B cell (primary cell): ENCODE results near the gene C10orf90. TPM values are rescaled to one million over a fixed set of nuclear protein-coding genes. Genes with fewer than 3 reads are reported as not detected.

ENCODE experiments used
- ATAC-seq: fragments of 200-7000 bp; cut with Tn5 transposase; one replicate; pipeline ENCODE4 v1.10.0; 2021; ENCODE audit warnings: low read depth, mild to moderate bottlenecking, moderate number of reproducible peaks, moderate library complexity
- CTCF ChIA-PET: fragments of 350-600 bp; sonication (Branson Sonifier 250); formaldehyde crosslinking; loops from one replicate; lab custom pipeline; 2021; ENCODE audit warnings: antibody characterized with exemption, inconsistent platforms; lab: Charles Lee
- POLR2A ChIA-PET: fragments of 350-600 bp; sonication (Branson Sonifier 250); formaldehyde crosslinking; loops from one replicate; lab custom pipeline; 2021; ENCODE audit warnings: antibody characterized with exemption; lab: Charles Lee
- DNase-seq: peaks from one replicate; pipeline ENCODE4 v3.0.0; 2013
- H2AFZ ChIP-seq: 2 replicates; pipeline ENCODE4 v1.6.1; 2012; ENCODE audit warnings: mild to moderate bottlenecking, low read depth, low read length; ENCODE audit not compliant: insufficient read depth, poor library complexity, severe bottlenecking
- H3K27ac ChIP-seq, 2 donors: 1 replicate in 1 of 2; 2 replicates in 1 of 2; pipeline ENCODE4 v1.5.1; 2012 to 2013; ENCODE audit warnings: low read length in 2 of 2, mild to moderate bottlenecking in 2 of 2, moderate library complexity in 1 of 2
- H3K27me3 ChIP-seq, 4 experiments: fragments of 200-600 bp in 1 of 4; sonication (generic) in 1 of 4; replicated peaks in 1 of 4; 1 replicate in 2 of 4; 2 replicates in 2 of 4; pipeline versions ENCODE4 v1.6.1 to v1.7.0; 2013 to 2016; ENCODE audit warnings: low read length in 3 of 4, mild to moderate bottlenecking in 2 of 4, mixed read lengths in 1 of 4, moderate library complexity in 1 of 4; ENCODE audit not compliant: insufficient read depth in 4 of 4, control insufficient read depth in 3 of 4; ENCODE audit errors: control extremely low read depth in 1 of 4
- H3K36me3 ChIP-seq, 2 experiments: replicated peaks in 1 of 2; 1 replicate in 1 of 2; 2 replicates in 1 of 2; pipeline versions ENCODE4 v1.6.1 to v1.7.1; 2013; ENCODE audit warnings: low read length in 1 of 2; ENCODE audit not compliant: insufficient read depth in 2 of 2, control insufficient read depth in 1 of 2; ENCODE audit errors: control extremely low read depth in 1 of 2, extremely low read depth in 1 of 2
- H3K4me1 ChIP-seq, 2 donors: fragments of 200-600 bp in 1 of 2; sonication (generic) in 1 of 2; 1 replicate in 1 of 2; 2 replicates in 1 of 2; pipeline versions ENCODE4 v1.5.1 to v1.6.1; 2013 to 2017; ENCODE audit warnings: low read length in 2 of 2; ENCODE audit not compliant: control insufficient read depth in 2 of 2, insufficient read depth in 2 of 2
- H3K4me2 ChIP-seq: replicated peaks from 2 replicates; pipeline ENCODE3; 2012; ENCODE audit warnings: mild to moderate bottlenecking, low read depth, low read length; ENCODE audit not compliant: poor library complexity, severe bottlenecking
- H3K4me3 ChIP-seq, 5 experiments: fragments of 200-600 bp in 1 of 5; sonication (generic) in 1 of 5; 1 replicate in 3 of 5; 2 replicates in 2 of 5; pipeline versions ENCODE4 v1.5.1 to v1.7.0; 2011 to 2016; ENCODE audit warnings: low read length in 4 of 5, mild to moderate bottlenecking in 4 of 5, low read depth in 2 of 5, control low read depth in 1 of 5, moderate library complexity in 1 of 5; ENCODE audit not compliant: insufficient read depth in 1 of 5; ENCODE audit errors: control extremely low read depth in 1 of 5, extremely low read depth in 1 of 5
- H3K79me2 ChIP-seq: fragments of 200-600 bp; sonication (generic); one replicate; pipeline ENCODE4 v1.6.0; 2016; ENCODE audit warnings: low read length; ENCODE audit not compliant: control insufficient read depth, insufficient read depth
- H3K9ac ChIP-seq: fragments of 200-600 bp; sonication (generic); 2 replicates; pipeline ENCODE4 v1.6.1; 2017; ENCODE audit warnings: mild to moderate bottlenecking, low read length, moderate library complexity
- H3K9me3 ChIP-seq, 3 donors: one replicate each; pipeline versions ENCODE4 v1.6.1 to v1.7.1; 2013; ENCODE audit warnings: low read length in 2 of 3; ENCODE audit not compliant: control insufficient read depth in 2 of 3, insufficient read depth in 1 of 3; ENCODE audit errors: control extremely low read depth in 1 of 3
- H4K20me1 ChIP-seq: 2 replicates; pipeline ENCODE4 v1.6.0; 2012; ENCODE audit warnings: mild to moderate bottlenecking, low read length; ENCODE audit not compliant: insufficient read depth, control insufficient read depth, poor library complexity, severe bottlenecking
- H3K27ac Mint-ChIP-seq: one replicate; pipeline ENCODE4 v1.8.0; 2021; ENCODE audit warnings: mixed read lengths
- H3K27me3 Mint-ChIP-seq: one replicate; pipeline ENCODE4 v1.8.0; 2021; ENCODE audit warnings: mixed read lengths
- H3K4me1 Mint-ChIP-seq: one replicate; pipeline ENCODE4 v1.8.0; 2021; ENCODE audit warnings: mixed read lengths
- H3K4me3 Mint-ChIP-seq: one replicate; pipeline ENCODE4 v1.8.0; 2021; ENCODE audit warnings: mixed read lengths
- H3K9me3 Mint-ChIP-seq: one replicate; pipeline ENCODE4 v1.8.0; 2022; ENCODE audit warnings: mixed read lengths; ENCODE audit not compliant: insufficient read depth
- CTCF ChIP-seq: fragments of 200-600 bp; IDR thresholded peaks from one replicate; pipeline ENCODE4 v1.8.0; 2022; ENCODE audit warnings: antibody characterized with exemption, mild to moderate bottlenecking
- EZH2 ChIP-seq: IDR thresholded peaks from 2 replicates; pipeline ENCODE4 v1.6.1; 2012; ENCODE audit warnings: borderline replicate concordance, low read depth, mild to moderate bottlenecking, moderate library complexity, low read length; ENCODE audit not compliant: insufficient read depth, poor library complexity, severe bottlenecking
- WGBS: methylation state at CpG from one replicate; pipeline ENCODE4 v1.1.5; 2013; ENCODE audit warnings: missing lambda C conversion rate; ENCODE audit not compliant: insufficient coverage; 5-methylcytosine and 5-hydroxymethylcytosine counted together
- intact Hi-C: fragments of 100-400 bp; cut with micrococcal nuclease; formaldehyde crosslinking; loops from one replicate; pipeline ENCODE4 v1.10.0; 2022
- polyA plus RNA-seq: library from polyadenylated mRNA; depleted of rRNA; stranded (reverse); fragments of >200 nt; gene quantifications from 2 replicates; pipeline ENCODE4 v1.2.3, GENCODE V29; 2012
- total RNA-seq, 2 donors: library from RNA; stranded (reverse); fragments of 120-200 nt in 1 of 2; gene quantifications; 1 replicate in 1 of 2; 2 replicates in 1 of 2; pipeline versions ENCODE4 v1.2.3 to v1.2.4, GENCODE V29; 2013 to 2022

The C10orf90 gene
- total and polyA plus RNA-seq, 2 donors (not counting 1 experiment from before 2014, with no cell fraction given), result not detected

- CTCF ChIA-PET, result no interaction called here
- 90% methylated on average over 7 of the region's 8 CpGs for WGBS
- Histone ChIP-seq H3K27ac (no peak overlapping the region), H3K79me2 (no peaks in the 10 kb centered on the region), H2AFZ (no peak overlapping the region), H3K9ac (no peak overlapping the region), H4K20me1 (no peaks in the 10 kb centered on the region), H3K27me3 (peaks cover 0 to 3% (median 0%) of the 10 kb centered on the region in 4 experiments), H3K36me3 (no peaks in the 10 kb centered on the region), H3K4me1 (no peaks in the 10 kb centered on the region), H3K9me3 (peaks cover 0 to 4% (median 0%) of the 10 kb centered on the region in 3 donors), H3K4me3 (no peak overlapping the region), H3K4me2 (no peak overlapping the region)
- Mint-ChIP-seq H3K27me3 (peaks cover 3% of the 10 kb centered on the region), H3K27ac (no peak overlapping the region), H3K4me3 (no peak overlapping the region), H3K4me1 (no peaks in the 10 kb centered on the region), H3K9me3 (no peaks in the 10 kb centered on the region)
- no peak for DNase-seq
- ATAC-seq, result no peak
- POLR2A ChIA-PET, result no interaction called here
- intact Hi-C loops, result no loop called here
- TF ChIP-seq EZH2 (no peak), CTCF (no peak)
Measured at GRCh38 chr10:126528315-126528835, 142.1 kb downstream of the C10orf90 start.

GRCh38 chr10:126527645-126528314 is 142.7 kb downstream of the C10orf90 start:
- Histone ChIP-seq H2AFZ (no peak overlapping the region), H3K4me1 (no peaks in the 10 kb centered on the region), H3K27ac (no peak overlapping the region), H3K9me3 (peaks cover 0 to 4% (median 0%) of the 10 kb centered on the region in 3 donors), H3K27me3 (peaks cover 0 to 3% (median 0%) of the 10 kb centered on the region in 4 experiments), H3K79me2 (no peaks in the 10 kb centered on the region), H3K9ac (no peak overlapping the region), H3K36me3 (no peaks in the 10 kb centered on the region), H3K4me3 (no peak overlapping the region), H4K20me1 (no peaks in the 10 kb centered on the region), H3K4me2 (no peak overlapping the region)
- ATAC-seq (no peak), DNase-seq (no peak)
- peaks cover 3% of the 10 kb centered on the region for H3K27me3 Mint-ChIP-seq
- intact Hi-C loops, result no loop called here
- ChIA-PET POLR2A (no interaction called here), CTCF (no interaction called here)
- no peak for TF ChIP-seq EZH2
- no peak for TF ChIP-seq CTCF
- H3K4me1 Mint-ChIP-seq, result no peaks in the 10 kb centered on the region
- no peaks in the 10 kb centered on the region for H3K9me3 Mint-ChIP-seq
- no peak overlapping the region for H3K27ac Mint-ChIP-seq
- H3K4me3 Mint-ChIP-seq, result no peak overlapping the region
- WGBS, result 100% methylated on average over 2 of the region's 9 CpGs
